Measurements from ENCODE around the gene NEU4. TPM values are rescaled to one million over a fixed set of nuclear protein-coding genes. Genes with fewer than 3 reads are reported as not detected.
"Not testable (repeated sequence)": the region's sequence is repeated elsewhere in the genome, so short reads cannot be mapped to it uniquely, and the experiment has no call there.

NEU4 gene
- total and polyA plus RNA-seq, 8 donors: 0.17 to 0.55 (median 0.30) TPM; not detected in 1

GRCh38 chr2:241818229-241818942 is 9.4 kb downstream of the NEU4 start:
- intact Hi-C loops (cut with DNase I): no loop called here
- no peaks in the 10 kb centered on the region for H3K36me3 ChIP-seq
- TF ChIP-seq CTCF (IDR thresholded peaks at IDR 0.05): no peak
- no peak overlapping the region for H3K4me3 ChIP-seq
- peaks cover 0 to 44% of the 10 kb centered on the region in 2 donors for H3K27me3 ChIP-seq
- no peak for ATAC-seq
- H3K4me1 ChIP-seq: peaks cover 0 to 9% of the 10 kb centered on the region in 2 donors
- H3K27ac ChIP-seq: no peak overlapping the region
- peak in 2 of 4 donors; percentile 28 to 68 for DNase-seq
- H3K9me3 ChIP-seq: no peaks in the 10 kb centered on the region

- Histone ChIP-seq H3K27ac (no peak overlapping the region), H3K4me3 (no peak overlapping the region), H3K9me3 (no peaks in the 10 kb centered on the region), H3K27me3 (peaks cover 0 to 43% of the 10 kb centered on the region in 2 donors), H3K36me3 (no peaks in the 10 kb centered on the region), H3K4me1 (peaks cover 0 to 5% of the 10 kb centered on the region in 2 donors)
- no peak for TF ChIP-seq CTCF (IDR thresholded peaks at IDR 0.05)
- DNase-seq (no peak), ATAC-seq (no peak)
- intact Hi-C loops (cut with DNase I): no loop called here
Observed at GRCh38 chr2:241818943-241819270, 9.9 kb downstream of the NEU4 start.

GRCh38 chr2:241819947-241820624 is 11.1 kb downstream of the NEU4 start:
- H3K27ac ChIP-seq; H3K36me3 ChIP-seq; ATAC-seq; H3K9me3 ChIP-seq; H3K4me1 ChIP-seq; H3K4me3 ChIP-seq; intact Hi-C loops (cut with DNase I): not testable (repeated sequence)
- H3K27me3 ChIP-seq: peaks cover 0 to 31% of the 10 kb centered on the region in 2 donors
- DNase-seq: peak in 2 of 4 donors; percentile 28 to 54

GRCh38 chr2:241820625-241821384 is 11.8 kb downstream of the NEU4 start:
- H3K4me1 ChIP-seq: peaks cover 0 to 5% of the 10 kb centered on the region in 2 donors
- intact Hi-C loops (cut with DNase I): no loop called here

More at GRCh38 chr2:241820625-241821384, 11.8 kb downstream of the NEU4 start:
- no peak for ATAC-seq
- Histone ChIP-seq H3K9me3 (no peaks in the 10 kb centered on the region), H3K4me3 (no peak overlapping the region), H3K36me3 (no peaks in the 10 kb centered on the region), H3K27me3 (peaks cover 0 to 26% of the 10 kb centered on the region in 2 donors), H3K27ac (no peak overlapping the region)
- DNase-seq: peak in 1 of 4 donors; percentile 73
- no peak for TF ChIP-seq CTCF (IDR thresholded peaks at IDR 0.05)

Data from left lung (tissue), 10 donors.